ENCODE measurements around the gene MEIOB.

Gene MEIOB

GRCh38 chr16:1784977-1785845, 86.8 kb downstream of the MEIOB start:
- no peak overlapping the region for H3K4me3 ChIP-seq (ENCODE audit: low read depth, low read length)
- no peak for TF ChIP-seq CTCF (IDR thresholded peaks at IDR 0.05; ENCODE audit: low read depth, low read length, missing control alignments)
- in situ Hi-C loops (cut with HindIII; ENCODE audit: low sequenced_read_pairs): no loop called here
- DNase-seq (ENCODE audit: low read depth): no peak
